Upper lobe of right lung (tissue), 1 donor: ENCODE measurements around the gene CUL1. TPM values are rescaled to one million over a fixed set of nuclear protein-coding genes. Genes with fewer than 3 reads are reported as not detected.

ENCODE experiments used
- ATAC-seq: fragments of 200-7000 bp; cut with Tn5 transposase; one replicate; pipeline ENCODE4 v1.9.1; 2020; ENCODE audit warnings: mild to moderate bottlenecking, moderate library complexity
- DNase-seq: peaks from one replicate; pipeline ENCODE4 v3.0.0-alpha.2; 2020
- H3K27ac ChIP-seq: fragments of 200-600 bp; one replicate; pipeline ENCODE4 v1.8.0; 2022
- H3K27me3 ChIP-seq: fragments of 200-600 bp; one replicate; pipeline ENCODE4 v1.8.0; 2022; ENCODE audit warnings: mild to moderate bottlenecking
- H3K36me3 ChIP-seq: fragments of 200-600 bp; one replicate; pipeline ENCODE4 v1.8.0; 2022
- H3K4me1 ChIP-seq: fragments of 200-600 bp; one replicate; pipeline ENCODE4 v1.8.0; 2022
- H3K4me3 ChIP-seq: fragments of 200-600 bp; one replicate; pipeline ENCODE4 v1.8.0; 2022; ENCODE audit warnings: mild to moderate bottlenecking
- H3K9me3 ChIP-seq: fragments of 200-600 bp; one replicate; pipeline ENCODE4 v1.8.0; 2022
- CTCF ChIP-seq: fragments of 200-600 bp; IDR thresholded peaks from one replicate; pipeline ENCODE4 v1.8.0; 2022; ENCODE audit warnings: antibody characterized with exemption
- intact Hi-C: fragments of 100-400 bp; cut with DNase I; formaldehyde crosslinking; loops from one replicate; pipeline ENCODE4 v1.11.0; 2022
- total RNA-seq: library from RNA; stranded (reverse); fragmentation: NEBNext Ultra II Directional; extraction: Animal tissue kit (Norgen Biotek cat#: 25700); gene quantifications from one replicate; pipeline ENCODE4 v1.2.1, GENCODE V29; 2021
- donor health status: DM: no; HTN: yes; CAD: no; lungs with severe emphysema.

CUL1 gene
- total RNA-seq, 1 donor from 2014 or later, result 44.4 TPM

- Histone ChIP-seq H3K27me3 (no peaks in the 10 kb centered on the region), H3K27ac (no peak overlapping the region), H3K9me3 (no peaks in the 10 kb centered on the region), H3K4me1 (no peaks in the 10 kb centered on the region), H3K4me3 (no peak overlapping the region), H3K36me3 (peaks cover 81% of the 10 kb centered on the region)
- ATAC-seq, result no peak
- no peak for DNase-seq
- no peak for TF ChIP-seq CTCF
- intact Hi-C loops, result no loop called here
Measured at GRCh38 chr7:148783801-148784527, 85.3 kb downstream of the CUL1 start.

- no peaks in the 10 kb centered on the region for H3K27me3 ChIP-seq
- peak; percentile 66 for DNase-seq
- intact Hi-C loops, result no loop called here
- H3K27ac ChIP-seq, result no peak overlapping the region
- peak; percentile 92 for ATAC-seq
- TF ChIP-seq CTCF, result no peak
- H3K36me3 ChIP-seq, result peaks cover 87% of the 10 kb centered on the region
- no peaks in the 10 kb centered on the region for H3K4me1 ChIP-seq
- H3K4me3 ChIP-seq, result no peak overlapping the region
- H3K9me3 ChIP-seq, result no peaks in the 10 kb centered on the region
Measured at GRCh38 chr7:148787571-148788295, 89.0 kb downstream of the CUL1 start.

- Histone ChIP-seq H3K27ac (no peak overlapping the region), H3K9me3 (no peaks in the 10 kb centered on the region), H3K4me1 (no peaks in the 10 kb centered on the region), H3K36me3 (peaks cover 92% of the 10 kb centered on the region), H3K27me3 (no peaks in the 10 kb centered on the region), H3K4me3 (no peak overlapping the region)
- ATAC-seq (no peak), DNase-seq (no peak)
- no peak for TF ChIP-seq CTCF
- intact Hi-C loops, result no loop called here
Measured at GRCh38 chr7:148789220-148789619, 90.5 kb downstream of the CUL1 start.

GRCh38 chr7:148790131-148790726 is 91.5 kb downstream of the CUL1 start:
- Histone ChIP-seq H3K27me3 (no peaks in the 10 kb centered on the region), H3K4me3 (no peak overlapping the region), H3K27ac (no peak overlapping the region), H3K9me3 (no peaks in the 10 kb centered on the region), H3K4me1 (no peaks in the 10 kb centered on the region), H3K36me3 (peaks cover 99% of the 10 kb centered on the region)
- intact Hi-C loops, result no loop called here
- DNase-seq (no peak), ATAC-seq (no peak)
- TF ChIP-seq CTCF, result no peak

GRCh38 chr7:148790850-148791249 is 92.1 kb downstream of the CUL1 start:
- Histone ChIP-seq H3K36me3 (peaks cover 98% of the 10 kb centered on the region), H3K27ac (no peak overlapping the region), H3K27me3 (no peaks in the 10 kb centered on the region), H3K9me3 (no peaks in the 10 kb centered on the region), H3K4me1 (no peaks in the 10 kb centered on the region), H3K4me3 (no peak overlapping the region)
- no peak for TF ChIP-seq CTCF
- no peak for DNase-seq
- intact Hi-C loops, result no loop called here
- no peak for ATAC-seq
